Transverse colon (tissue), 4 donors: ENCODE measurements around the gene CXCL1. TPM values are rescaled to one million over a fixed set of nuclear protein-coding genes. Genes with fewer than 3 reads are reported as not detected.

Experiments
- DNase-seq: peaks from one replicate; pipeline ENCODE4 v3.0.0-alpha.2; 2019
- H3K27ac ChIP-seq, 4 donors: fragments of 200-600 bp; sonication (generic); 2 replicates each; pipeline ENCODE4 v1.5.1; 2016 to 2018; ENCODE audit warnings: inconsistent platforms in 4 of 4
- H3K27me3 ChIP-seq: fragments of 200-600 bp; sonication (generic); 2 replicates; pipeline ENCODE4 v1.5.1; 2017; ENCODE audit warnings: inconsistent platforms
- H3K36me3 ChIP-seq, 4 donors: fragments of 200-600 bp; sonication (generic); 2 replicates each; pipeline ENCODE4 v1.5.1; 2017 to 2019; ENCODE audit warnings: inconsistent platforms in 4 of 4
- H3K4me1 ChIP-seq, 4 donors: fragments of 200-600 bp; sonication (generic); 2 replicates each; pipeline ENCODE4 v1.5.1; 2017 to 2020; ENCODE audit warnings: inconsistent platforms in 4 of 4
- H3K4me3 ChIP-seq, 4 donors: fragments of 200-600 bp; sonication (generic); 1 replicate in 1 of 4; 2 replicates in 3 of 4; pipeline versions ENCODE4 v1.5.1 to v1.6.1; 2017 to 2019; ENCODE audit warnings: inconsistent platforms in 4 of 4
- H3K9me3 ChIP-seq, 2 donors: fragments of 200-600 bp; sonication (generic); 2 replicates each; pipeline ENCODE4 v1.5.1; 2017 to 2019; ENCODE audit warnings: inconsistent platforms in 2 of 2
- CTCF ChIP-seq, 5 experiments: fragments of 200-600 bp in 3 of 5; fragments of 450-650 bp in 2 of 5; sonication (generic) in 3 of 5; IDR thresholded peaks; 1 replicate in 2 of 5; 2 replicates in 3 of 5; pipeline ENCODE4 v1.5.1; 2016 to 2017; ENCODE audit warnings: antibody characterized with exemption in 5 of 5, inconsistent platforms in 3 of 5, mild to moderate bottlenecking in 2 of 5, moderate library complexity in 1 of 5
- EP300 ChIP-seq: sonication (generic); formaldehyde crosslinking; IDR thresholded peaks from one replicate; pipeline ENCODE4 v1.6.1; 2017; ENCODE audit warnings: antibody characterized with exemption, low read depth
- POLR2A ChIP-seq: fragments of 450-650 bp; IDR thresholded peaks from one replicate; pipeline ENCODE4 v1.6.1; 2016; ENCODE audit warnings: antibody characterized with exemption, mild to moderate bottlenecking, moderate library complexity
- POLR2AphosphoS5 ChIP-seq, 3 donors: sonication (generic); formaldehyde crosslinking; IDR thresholded peaks; one replicate each; pipeline ENCODE4 v1.6.1; 2016; ENCODE audit warnings: antibody characterized with exemption in 3 of 3
- WGBS, 2 donors: methylation state at CpG; one replicate each; pipeline ENCODE4 v1.1.5; 2018; ENCODE audit warnings: low coverage in 1 of 2; 5-methylcytosine and 5-hydroxymethylcytosine counted together
- in situ Hi-C, 4 donors: fragments of 200-750 bp; cut with MboI; loops; one replicate each; pipeline versions ENCODE4 v1.15.0 to v1.15.1; 2017; ENCODE audit warnings: low sequenced_read_pairs in 3 of 4, low pct_ligation_motif_present in 1 of 4, low pct_unique_long_range_greater_than_20kb in 1 of 4
- intact Hi-C: fragments of 100-400 bp; cut with DNase I; formaldehyde crosslinking; loops from one replicate; pipeline ENCODE4 v1.15.1; 2023; ENCODE audit warnings: low total_unique reads
- total RNA-seq, 4 donors: library from RNA; depleted of rRNA; stranded (reverse); fragments of >200 nt; gene quantifications; one replicate each; pipeline ENCODE4 v1.1.0, GENCODE V29; 2016

Gene CXCL1
- total RNA-seq: 10 to 100 TPM in 3 of 4 donors, under 1 TPM in 1; 1.00 to 36.3 (median 15.4) TPM

GRCh38 chr4:73869130-73870055 lies at the start of gene CXCL1:
Gene CXCL1, plus strand, starts transcription at chr4:73869393. Its CDS starts 78 bp downstream, at chr4:73869471.
- TF ChIP-seq POLR2A (peak; percentile 46), CTCF (IDR thresholded peaks at IDR 0.05) (no peak)
- intact Hi-C loops (no loop called here), in situ Hi-C loops (loop anchor here in 1 of 4 donors (25.0 kb wide), 1 partner anchor 268 kb away; no protein-coding TSS in a partner anchor)
- Histone ChIP-seq H3K4me3 (peak within 1 kb of the TSS; percentile 47 to 77 (median 56)), H3K4me1 (peaks cover 0 to 19% (median 0%) of the 10 kb centered on the region in 4 donors), H3K9me3 (no peaks in the 10 kb centered on the region), H3K36me3 (no peaks in the 10 kb centered on the region), H3K27me3 (peaks cover 12% of the 10 kb centered on the region), H3K27ac (peak within 1 kb of the TSS; percentile 70 to 82 (median 76))
- 10 to 80% methylated on average over 1 to 60 of the region's 61 CpGs for WGBS, 2 donors
- peak; percentile 74 for DNase-seq

DNA sequence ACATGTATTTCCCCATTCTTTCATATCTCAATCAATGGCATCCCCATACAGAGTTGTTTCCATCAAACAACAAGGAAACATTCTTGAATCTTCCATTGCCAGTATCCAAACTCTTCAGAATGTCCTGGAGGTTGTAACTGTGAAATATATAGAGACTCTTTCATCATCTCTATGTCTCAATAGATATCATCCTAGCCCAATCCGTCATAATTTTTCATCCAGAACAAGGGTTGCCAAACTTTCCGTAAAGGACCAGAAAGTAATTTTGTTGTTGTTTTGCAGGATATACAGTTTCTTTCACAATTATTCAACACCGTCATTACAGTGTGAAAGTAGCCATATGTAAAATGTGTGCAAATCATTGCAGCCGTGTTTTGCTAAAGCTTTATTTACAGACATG lies 47.9 kb upstream of the CXCL1 start:
- Histone ChIP-seq H3K4me3 (no peak overlapping the region), H3K36me3 (no peaks in the 10 kb centered on the region), H3K9me3 (no peaks in the 10 kb centered on the region), H3K27me3 (no peaks in the 10 kb centered on the region), H3K27ac (no peak overlapping the region), H3K4me1 (no peaks in the 10 kb centered on the region)
- no peak for DNase-seq
- TF ChIP-seq POLR2AphosphoS5 (IDR thresholded peaks at IDR 0.05): no peak
- no peak for TF ChIP-seq POLR2A
- TF ChIP-seq EP300: no peak
- TF ChIP-seq CTCF (IDR thresholded peaks at IDR 0.05): no peak
- WGBS, 2 donors: 87 to 91% methylated on average over 4 of the region's 4 CpGs
- in situ Hi-C loops (no loop called here), intact Hi-C loops (no loop called here)

GRCh38 chr4:73822389-73822788 lies 46.8 kb upstream of the CXCL1 start:
- 82 to 84% methylated on average over 3 of the region's 3 CpGs for WGBS, 2 donors
- H3K27ac ChIP-seq: no peak overlapping the region
- TF ChIP-seq POLR2A (no peak), POLR2AphosphoS5 (IDR thresholded peaks at IDR 0.05) (no peak), CTCF (IDR thresholded peaks at IDR 0.05) (no peak), EP300 (no peak)
- H3K9me3 ChIP-seq: no peaks in the 10 kb centered on the region
- H3K4me3 ChIP-seq: no peak overlapping the region
- no peaks in the 10 kb centered on the region for H3K27me3 ChIP-seq
- in situ Hi-C loops: no loop called here
- intact Hi-C loops: no loop called here
- no peak for DNase-seq
- H3K36me3 ChIP-seq: no peaks in the 10 kb centered on the region
- no peaks in the 10 kb centered on the region for H3K4me1 ChIP-seq

DNA sequence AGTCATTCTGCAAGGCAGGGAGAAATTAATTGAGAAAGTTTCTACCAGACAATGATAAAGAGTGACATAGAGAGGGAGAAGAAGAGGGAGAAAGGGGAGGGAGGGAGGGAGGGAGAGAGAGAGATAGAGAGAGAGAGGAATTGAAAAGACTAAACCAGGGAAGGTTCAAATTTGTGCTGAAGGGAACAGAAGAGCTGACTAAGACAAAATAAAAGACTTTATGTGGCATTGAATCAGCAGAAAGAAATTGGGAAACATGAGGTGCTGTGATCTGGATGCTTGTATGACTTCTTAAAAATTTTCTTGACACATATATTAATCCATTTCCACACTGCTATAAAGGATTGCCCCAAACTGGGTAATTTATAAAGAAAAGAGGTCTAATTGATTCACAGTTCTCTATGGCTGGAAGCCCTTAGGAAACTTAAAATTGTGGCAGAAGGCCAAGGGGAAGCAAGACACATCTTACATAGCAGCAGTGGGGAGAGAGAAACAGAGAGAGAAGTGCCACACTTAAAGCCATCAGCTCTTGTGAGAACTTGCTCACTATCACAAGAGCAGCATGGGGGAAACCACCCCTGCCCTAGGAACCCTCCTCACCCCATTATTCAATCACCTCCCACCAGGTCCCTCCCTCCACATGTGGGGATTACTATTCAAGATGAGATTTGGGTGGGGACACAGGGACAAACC lies 46.2 kb upstream of the CXCL1 start:
- in situ Hi-C loops (no loop called here), intact Hi-C loops (no loop called here)
- TF ChIP-seq POLR2AphosphoS5 (IDR thresholded peaks at IDR 0.05): no peak
- no peak for TF ChIP-seq CTCF (IDR thresholded peaks at IDR 0.05)
- no peaks in the 10 kb centered on the region for H3K9me3 ChIP-seq
- H3K4me1 ChIP-seq: no peaks in the 10 kb centered on the region
- H3K27me3 ChIP-seq: no peaks in the 10 kb centered on the region
- H3K27ac ChIP-seq: no peak overlapping the region
- no peak overlapping the region for H3K4me3 ChIP-seq
- no peak for DNase-seq
- no peaks in the 10 kb centered on the region for H3K36me3 ChIP-seq
